ENCODE data around the gene HOXD12. TPM values are rescaled to one million over a fixed set of nuclear protein-coding genes. Genes with fewer than 3 reads are reported as not detected.

The HOXD12 gene
- total RNA-seq, 4 donors from 2014 or later: not detected

GRCh38 chr2:176072951-176073904 lies 26.4 kb upstream of the HOXD12 start:
- in situ Hi-C loops (cut with MboI; ENCODE audit: low pct_ligation_motif_present in 1 of 4, low pct_unique_long_range_greater_than_20kb in 1 of 4, low sequenced_read_pairs in 3 of 4): loop anchor here in 2 of 4 donors (10.0 kb wide), 2 partner anchors 388 to 708 kb away; no protein-coding TSS in a partner anchor

GRCh38 chr2:176074919-176075425 lies 24.6 kb upstream of the HOXD12 start:
- Histone ChIP-seq H3K27ac (no peak overlapping the region), H3K9me3 (no peaks in the 10 kb centered on the region), H3K36me3 (no peaks in the 10 kb centered on the region), H3K4me3 (no peak overlapping the region), H3K4me1 (peaks cover 6 to 11% (median 9%) of the 10 kb centered on the region in 4 donors), H3K27me3 (peaks cover 100% of the 10 kb centered on the region)
- TF ChIP-seq CTCF (IDR thresholded peaks at IDR 0.05): no peak
- no peak for TF ChIP-seq EP300 (IDR thresholded peaks at IDR 0.05; ENCODE audit: low read depth)
- TF ChIP-seq POLR2AphosphoS5 (IDR thresholded peaks at IDR 0.05): no peak
- no peak for TF ChIP-seq POLR2A (IDR thresholded peaks at IDR 0.05)
- in situ Hi-C loops (cut with MboI; ENCODE audit: low pct_ligation_motif_present in 1 of 4, low pct_unique_long_range_greater_than_20kb in 1 of 4, low sequenced_read_pairs in 3 of 4) (loop anchor here in 3 of 4 donors (10.0 to 25.0 kb wide), 4 partner anchors 388 to 713 kb away; no protein-coding TSS in a partner anchor), intact Hi-C loops (cut with DNase I; ENCODE audit: low total_unique reads) (no loop called here)
- WGBS, 2 donors (ENCODE audit: low coverage in 1 of 2): 22 to 37% methylated on average over 5 to 7 of the region's 7 CpGs
- no peak for DNase-seq

More at GRCh38 chr2:176072951-176073904, 26.4 kb upstream of the HOXD12 start:
- no peaks in the 10 kb centered on the region for H3K36me3 ChIP-seq
- WGBS, 2 donors (ENCODE audit: low coverage in 1 of 2): 11 to 12% methylated on average over 8 to 29 of the region's 29 CpGs
- peaks cover 100% of the 10 kb centered on the region for H3K27me3 ChIP-seq
- intact Hi-C loops (cut with DNase I; ENCODE audit: low total_unique reads): no loop called here
- no peak overlapping the region for H3K4me3 ChIP-seq
- TF ChIP-seq POLR2A (IDR thresholded peaks at IDR 0.05): no peak
- no peak for TF ChIP-seq EP300 (IDR thresholded peaks at IDR 0.05; ENCODE audit: low read depth)
- no peak for TF ChIP-seq POLR2AphosphoS5 (IDR thresholded peaks at IDR 0.05)
- TF ChIP-seq CTCF (IDR thresholded peaks at IDR 0.05): no peak
- no peak overlapping the region for H3K27ac ChIP-seq
- no peak for DNase-seq
- H3K4me1 ChIP-seq: peaks cover under 1 to 5% (median 4%) of the 10 kb centered on the region in 4 donors
- H3K9me3 ChIP-seq: no peaks in the 10 kb centered on the region

- TF ChIP-seq EP300 (IDR thresholded peaks at IDR 0.05; ENCODE audit: low read depth) (no peak), POLR2AphosphoS5 (IDR thresholded peaks at IDR 0.05) (no peak), CTCF (IDR thresholded peaks at IDR 0.05) (no peak)
- in situ Hi-C loops (cut with MboI; ENCODE audit: low pct_ligation_motif_present in 1 of 4, low pct_unique_long_range_greater_than_20kb in 1 of 4, low sequenced_read_pairs in 3 of 4): loop anchor here in 3 of 4 donors (10.0 to 25.0 kb wide), 4 partner anchors 388 to 713 kb away; no protein-coding TSS in a partner anchor
- 16 to 18% methylated on average over 15 of the region's 15 CpGs for WGBS, 2 donors (ENCODE audit: low coverage in 1 of 2)
- H3K36me3 ChIP-seq: no peaks in the 10 kb centered on the region
- peaks cover 99% of the 10 kb centered on the region for H3K27me3 ChIP-seq
- no peaks in the 10 kb centered on the region for H3K9me3 ChIP-seq
- no peak overlapping the region for H3K27ac ChIP-seq
- no peak for DNase-seq
- intact Hi-C loops (cut with DNase I; ENCODE audit: low total_unique reads): no loop called here
- H3K4me3 ChIP-seq: no peak overlapping the region
- H3K4me1 ChIP-seq: peaks cover 6 to 13% (median 12%) of the 10 kb centered on the region in 4 donors
These were observed 24.1 kb upstream of the HOXD12 start for GRCh38 chr2:176075481-176075880.

- no peak for TF ChIP-seq EP300 (IDR thresholded peaks at IDR 0.05; ENCODE audit: low read depth)
- no peak for TF ChIP-seq CTCF (IDR thresholded peaks at IDR 0.05)
- TF ChIP-seq POLR2A (IDR thresholded peaks at IDR 0.05): no peak
- no peak for TF ChIP-seq POLR2AphosphoS5 (IDR thresholded peaks at IDR 0.05)
- Histone ChIP-seq H3K9me3 (no peaks in the 10 kb centered on the region), H3K36me3 (no peaks in the 10 kb centered on the region), H3K27me3 (peaks cover 99% of the 10 kb centered on the region), H3K4me3 (no peak overlapping the region), H3K4me1 (peaks cover 6 to 17% (median 17%) of the 10 kb centered on the region in 4 donors), H3K27ac (no peak overlapping the region)
- WGBS, 2 donors (ENCODE audit: low coverage in 1 of 2): 20 to 24% methylated on average over 7 of the region's 7 CpGs
- in situ Hi-C loops (cut with MboI; ENCODE audit: low pct_ligation_motif_present in 1 of 4, low pct_unique_long_range_greater_than_20kb in 1 of 4, low sequenced_read_pairs in 3 of 4) (loop anchor here in 3 of 4 donors (10.0 to 25.0 kb wide), 4 partner anchors 389 to 714 kb away; no protein-coding TSS in a partner anchor), intact Hi-C loops (cut with DNase I; ENCODE audit: low total_unique reads) (no loop called here)
- DNase-seq: no peak
These were observed 23.5 kb upstream of the HOXD12 start for GRCh38 chr2:176076063-176076462.

All from transverse colon (tissue), 4 donors.